T-helper 2 cell treated with Interferon-gamma antibody and Interleukin-4, amounts not matched to agents 5 μg/mL and 100 μg/mL, for 36 hours (primary cell): ENCODE data around the gene TRMO.

Experiments
- DNase-seq: peaks from one replicate; pipeline ENCODE4 v3.0.0; 2021; ENCODE audit warnings: low spot score
- H3K27ac Mint-ChIP-seq: one replicate; pipeline ENCODE4 v1.8.0; 2021; ENCODE audit warnings: mild to moderate bottlenecking, mixed read lengths
- H3K27me3 Mint-ChIP-seq: one replicate; pipeline ENCODE4 v1.8.0; 2021; ENCODE audit warnings: low read depth, mixed read lengths
- H3K36me3 Mint-ChIP-seq: one replicate; pipeline ENCODE4 v1.8.0; 2021; ENCODE audit warnings: low read depth, mixed read lengths
- H3K4me1 Mint-ChIP-seq: one replicate; pipeline ENCODE4 v1.8.0; 2021; ENCODE audit warnings: low read depth, mixed read lengths
- H3K4me3 Mint-ChIP-seq: one replicate; pipeline ENCODE4 v1.8.0; 2022; ENCODE audit warnings: mild to moderate bottlenecking, moderate library complexity, mixed read lengths
- H3K9me3 Mint-ChIP-seq: one replicate; pipeline ENCODE4 v1.8.0; 2021; ENCODE audit warnings: mixed read lengths

TRMO gene

DNA sequence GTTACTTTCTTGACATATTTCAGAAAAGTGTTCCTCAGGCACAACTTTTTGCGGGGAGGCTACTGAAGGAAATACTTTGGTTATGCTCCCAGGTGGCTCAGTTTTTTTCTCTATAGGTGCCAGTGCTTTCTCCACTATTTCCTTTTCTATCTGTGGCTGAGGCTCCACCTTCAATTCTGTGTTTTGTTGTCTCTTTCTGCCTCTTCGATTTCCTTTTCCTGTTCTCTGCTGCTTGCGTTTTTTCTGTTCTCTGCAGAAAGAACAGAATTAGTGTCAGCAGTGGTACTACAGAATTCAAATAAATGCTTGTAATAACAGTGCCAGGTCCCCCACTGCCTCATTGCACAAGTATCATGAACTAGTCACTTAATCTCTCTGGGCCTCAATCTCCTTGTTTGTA lies 8.7 kb upstream of the TRMO start:
- Mint-ChIP-seq H3K4me3 (peak overlapping the region; percentile 75), H3K27me3 (peaks cover 5% of the 10 kb centered on the region), H3K9me3 (no peaks in the 10 kb centered on the region), H3K27ac (peak overlapping the region; percentile 76), H3K36me3 (peaks cover 5% of the 10 kb centered on the region), H3K4me1 (peaks cover 32% of the 10 kb centered on the region)
- DNase-seq = no peak

- Mint-ChIP-seq H3K36me3 (peaks cover 5% of the 10 kb centered on the region), H3K9me3 (no peaks in the 10 kb centered on the region), H3K4me3 (peak overlapping the region; percentile 45), H3K4me1 (peaks cover 31% of the 10 kb centered on the region), H3K27me3 (peaks cover 3% of the 10 kb centered on the region), H3K27ac (no peak overlapping the region)
- no peak for DNase-seq
Observed at GRCh38 chr9:97928986-97929604, 6.8 kb upstream of the TRMO start.

DNA sequence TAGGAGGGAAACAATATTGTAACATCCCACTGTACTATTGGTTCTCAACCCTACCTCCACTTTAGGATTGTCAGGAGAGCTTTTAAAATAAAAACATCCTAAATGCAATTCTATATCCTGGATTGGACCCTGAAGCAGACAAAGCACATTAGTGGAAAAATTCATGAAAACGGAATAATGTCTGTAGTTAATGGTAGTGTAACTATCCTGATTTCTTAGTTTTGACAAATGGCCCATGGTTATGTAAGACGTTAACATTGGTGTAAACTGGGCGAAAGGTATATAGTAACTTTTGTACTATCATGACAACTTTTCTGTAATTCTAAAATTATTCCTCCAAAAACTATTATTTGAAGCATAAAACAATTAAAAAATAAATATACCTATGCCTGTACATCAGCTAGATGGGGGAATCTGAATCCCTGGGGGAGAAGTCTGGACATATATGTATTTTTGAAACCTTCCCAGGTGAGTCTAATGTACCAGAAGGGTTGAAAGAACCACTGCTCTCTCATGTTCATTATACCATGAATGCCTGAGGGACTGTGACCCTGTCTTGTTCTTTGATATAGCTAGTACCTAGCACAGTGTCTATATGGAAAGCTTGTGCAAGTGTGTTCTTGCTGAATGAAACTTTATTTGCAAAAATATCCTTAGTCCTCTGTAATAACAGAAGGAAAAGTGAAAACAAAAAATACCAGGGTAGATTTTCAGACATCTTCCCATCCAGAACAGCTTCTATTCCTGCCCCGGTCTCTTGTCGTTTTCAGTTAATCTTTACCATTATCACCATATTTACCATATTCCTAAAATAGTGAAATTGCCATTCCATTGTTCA lies 3.4 kb upstream of the TRMO start:
- no peaks in the 10 kb centered on the region for H3K9me3 Mint-ChIP-seq
- no peak for DNase-seq
- peaks cover 30% of the 10 kb centered on the region for H3K4me1 Mint-ChIP-seq
- peaks cover 7% of the 10 kb centered on the region for H3K27me3 Mint-ChIP-seq
- peaks cover 12% of the 10 kb centered on the region for H3K36me3 Mint-ChIP-seq
- no peak overlapping the region for H3K27ac Mint-ChIP-seq
- no peak overlapping the region for H3K4me3 Mint-ChIP-seq

- peaks cover 29% of the 10 kb centered on the region for H3K4me1 Mint-ChIP-seq
- no peak for DNase-seq
- no peak overlapping the region for H3K4me3 Mint-ChIP-seq
- H3K9me3 Mint-ChIP-seq = no peaks in the 10 kb centered on the region
- H3K27me3 Mint-ChIP-seq = peaks cover 7% of the 10 kb centered on the region
- no peak overlapping the region for H3K27ac Mint-ChIP-seq
- peaks cover 9% of the 10 kb centered on the region for H3K36me3 Mint-ChIP-seq
Observed at GRCh38 chr9:97924386-97924785, 2.1 kb upstream of the TRMO start.

GRCh38 chr9:97923529-97924108 lies 1.3 kb upstream of the TRMO start:
- Mint-ChIP-seq H3K36me3 (peaks cover 11% of the 10 kb centered on the region), H3K9me3 (no peaks in the 10 kb centered on the region), H3K4me3 (peak overlapping the region; percentile 96), H3K27me3 (peaks cover 7% of the 10 kb centered on the region), H3K27ac (peak overlapping the region; percentile 100), H3K4me1 (peaks cover 31% of the 10 kb centered on the region)
- peak; percentile 74 for DNase-seq

- no peaks in the 10 kb centered on the region for H3K9me3 Mint-ChIP-seq
- peaks cover 44% of the 10 kb centered on the region for H3K4me1 Mint-ChIP-seq
- DNase-seq = no peak
- H3K4me3 Mint-ChIP-seq = peak overlapping the region; percentile 96
- peak overlapping the region; percentile 91 for H3K27ac Mint-ChIP-seq
- H3K36me3 Mint-ChIP-seq = peaks cover 35% of the 10 kb centered on the region
- H3K27me3 Mint-ChIP-seq = peaks cover 4% of the 10 kb centered on the region
Observed at GRCh38 chr9:97919217-97919813, 3.0 kb downstream of the TRMO start.

DNA sequence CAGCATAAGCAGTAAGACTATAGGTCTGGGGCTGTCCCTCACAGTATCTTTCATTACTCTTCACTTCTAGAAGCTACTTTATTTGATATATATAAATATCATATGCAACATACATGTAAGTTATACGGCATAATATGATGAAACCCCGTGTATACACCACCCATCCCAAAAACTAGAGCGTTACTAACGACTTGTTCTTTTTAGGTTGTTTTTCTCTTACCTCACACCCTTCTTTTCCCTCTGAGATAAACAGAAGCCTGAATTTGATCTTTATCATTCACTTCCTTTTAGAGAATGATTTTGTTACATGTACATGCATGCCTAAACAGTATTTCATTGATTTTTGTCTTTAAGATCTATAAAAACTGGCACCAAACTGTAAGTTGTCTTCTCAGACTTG lies 3.7 kb downstream of the TRMO start:
- no peak for DNase-seq
- Mint-ChIP-seq H3K4me3 (peak overlapping the region; percentile 96), H3K27me3 (peaks cover 4% of the 10 kb centered on the region), H3K27ac (peak overlapping the region; percentile 91), H3K36me3 (peaks cover 39% of the 10 kb centered on the region), H3K9me3 (no peaks in the 10 kb centered on the region), H3K4me1 (peaks cover 48% of the 10 kb centered on the region)

DNA sequence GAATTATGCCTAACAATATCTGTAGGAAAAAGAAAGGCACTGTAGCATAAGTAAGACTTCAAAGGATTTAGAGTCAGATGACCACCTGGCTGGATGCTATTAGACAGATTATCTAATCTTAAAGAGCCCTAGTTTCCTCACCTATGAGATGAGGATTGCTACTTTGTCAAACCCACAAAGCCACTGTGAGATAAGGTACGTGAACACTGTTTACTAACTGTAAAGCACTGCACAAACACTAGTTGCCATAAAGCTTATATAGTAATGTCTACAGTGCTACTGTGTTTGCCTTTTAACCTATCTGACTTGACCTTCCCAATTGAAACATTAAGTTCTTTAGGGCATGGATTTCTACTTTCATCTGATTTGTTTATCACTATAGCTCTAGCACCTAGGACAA lies 10.3 kb downstream of the TRMO start:
- peaks cover 50% of the 10 kb centered on the region for H3K4me1 Mint-ChIP-seq
- H3K4me3 Mint-ChIP-seq = no peak overlapping the region
- H3K27ac Mint-ChIP-seq = no peak overlapping the region
- peaks cover 69% of the 10 kb centered on the region for H3K36me3 Mint-ChIP-seq
- H3K27me3 Mint-ChIP-seq = no peaks in the 10 kb centered on the region
- no peaks in the 10 kb centered on the region for H3K9me3 Mint-ChIP-seq
- no peak for DNase-seq

DNA sequence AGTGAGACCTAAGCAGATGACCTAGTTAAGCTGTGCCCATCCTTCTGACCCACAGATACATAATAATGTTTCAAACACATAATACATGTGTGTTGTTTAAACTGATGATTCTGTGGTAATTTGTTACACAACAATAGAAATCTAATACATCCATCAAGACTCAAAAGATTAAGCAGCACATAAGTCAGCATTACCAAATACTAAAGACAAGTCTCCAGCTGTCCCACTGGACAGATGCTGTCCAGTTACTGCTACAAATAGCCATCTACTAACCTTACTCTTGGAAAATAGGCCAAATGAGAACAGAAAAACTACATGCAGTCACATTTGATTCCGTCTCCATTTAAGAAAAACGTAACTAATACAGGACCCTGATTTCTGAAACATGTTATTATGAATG lies 10.8 kb downstream of the TRMO start:
- no peaks in the 10 kb centered on the region for H3K27me3 Mint-ChIP-seq
- no peak overlapping the region for H3K4me3 Mint-ChIP-seq
- DNase-seq = no peak
- peaks cover 49% of the 10 kb centered on the region for H3K4me1 Mint-ChIP-seq
- no peak overlapping the region for H3K27ac Mint-ChIP-seq
- H3K36me3 Mint-ChIP-seq = peaks cover 69% of the 10 kb centered on the region
- H3K9me3 Mint-ChIP-seq = no peaks in the 10 kb centered on the region

DNA sequence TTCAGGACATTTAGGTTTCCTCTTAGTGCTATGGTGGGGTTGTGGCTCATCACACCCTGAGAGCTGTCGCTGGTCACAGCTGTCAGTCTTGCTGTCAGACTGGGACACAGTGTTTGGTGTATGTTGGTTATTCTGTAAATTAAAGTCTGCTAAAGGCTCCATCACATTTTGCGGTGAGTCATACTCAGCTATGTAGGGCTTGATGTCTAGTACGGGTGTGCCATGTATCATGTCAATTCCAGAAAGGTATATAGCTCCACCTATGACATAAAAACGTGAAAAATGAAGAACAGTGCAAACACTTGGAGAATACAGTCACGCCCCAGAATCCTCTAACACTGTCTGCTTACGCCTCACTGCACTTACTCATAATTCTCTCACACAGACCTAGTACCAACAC lies 11.9 kb downstream of the TRMO start:
- Mint-ChIP-seq H3K4me3 (no peak overlapping the region), H3K27ac (peak overlapping the region; percentile 70), H3K36me3 (peaks cover 63% of the 10 kb centered on the region), H3K27me3 (no peaks in the 10 kb centered on the region), H3K4me1 (peaks cover 54% of the 10 kb centered on the region), H3K9me3 (no peaks in the 10 kb centered on the region)
- no peak for DNase-seq

GRCh38 chr9:97908705-97909104 lies 13.6 kb downstream of the TRMO start:
- H3K4me1 Mint-ChIP-seq = peaks cover 57% of the 10 kb centered on the region
- H3K9me3 Mint-ChIP-seq = no peaks in the 10 kb centered on the region
- no peaks in the 10 kb centered on the region for H3K27me3 Mint-ChIP-seq

DNA sequence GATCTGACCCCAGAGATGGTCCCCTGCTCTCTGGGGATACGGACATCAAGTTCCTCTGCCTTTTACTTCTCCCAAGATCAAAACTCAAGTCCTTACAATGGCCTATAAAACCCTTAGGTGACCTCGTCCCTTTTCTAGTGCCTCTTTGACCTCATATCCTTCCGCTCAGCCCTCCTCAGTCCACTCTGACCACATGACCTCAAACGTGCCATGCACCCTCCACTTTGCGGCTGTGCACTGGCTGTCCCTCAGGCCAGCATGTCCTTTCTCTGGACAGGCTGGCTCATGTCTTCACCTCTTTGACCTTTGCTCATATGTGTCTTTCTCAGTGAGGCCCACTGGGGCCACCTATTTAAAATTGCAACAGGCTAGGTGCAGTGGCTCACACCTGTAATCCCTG lies 14.7 kb downstream of the TRMO start:
- H3K4me1 Mint-ChIP-seq = peaks cover 62% of the 10 kb centered on the region
- peak overlapping the region; percentile 85 for H3K4me3 Mint-ChIP-seq
- peaks cover 62% of the 10 kb centered on the region for H3K36me3 Mint-ChIP-seq
- H3K27me3 Mint-ChIP-seq = no peaks in the 10 kb centered on the region
- DNase-seq = no peak
- peak overlapping the region; percentile 96 for H3K27ac Mint-ChIP-seq
- H3K9me3 Mint-ChIP-seq = no peaks in the 10 kb centered on the region

More at GRCh38 chr9:97908705-97909104, 13.6 kb downstream of the TRMO start:
- Mint-ChIP-seq H3K36me3 (peaks cover 60% of the 10 kb centered on the region), H3K27ac (peak overlapping the region; percentile 70), H3K4me3 (peak overlapping the region; percentile 54)
- no peak for DNase-seq

- no peak for DNase-seq
- H3K4me1 Mint-ChIP-seq = peaks cover 61% of the 10 kb centered on the region
- peaks cover 59% of the 10 kb centered on the region for H3K36me3 Mint-ChIP-seq
- H3K27me3 Mint-ChIP-seq = no peaks in the 10 kb centered on the region
- H3K4me3 Mint-ChIP-seq = peak overlapping the region; percentile 85
- H3K27ac Mint-ChIP-seq = peak overlapping the region; percentile 96
- H3K9me3 Mint-ChIP-seq = no peaks in the 10 kb centered on the region
Observed at GRCh38 chr9:97907046-97907445, 15.3 kb downstream of the TRMO start.
